ACHN (cell line): ENCODE data around the gene HSPA13.
"Not testable (repeated sequence)": the region's sequence is repeated elsewhere in the genome, so short reads cannot be mapped to it uniquely, and the experiment has no call there.

Experiments
- DNase-seq: peaks from one replicate; pipeline ENCODE4 v3.0.0-alpha.2; 2015
- in situ Hi-C: cut with HindIII; loops from 2 replicates; pipeline ENCODE4 v1.10.0; 2017; ENCODE audit warnings: low sequenced_read_pairs, low pct_ligation_motif_present, low pct_unique_long_range_greater_than_20kb

The HSPA13 gene

DNA sequence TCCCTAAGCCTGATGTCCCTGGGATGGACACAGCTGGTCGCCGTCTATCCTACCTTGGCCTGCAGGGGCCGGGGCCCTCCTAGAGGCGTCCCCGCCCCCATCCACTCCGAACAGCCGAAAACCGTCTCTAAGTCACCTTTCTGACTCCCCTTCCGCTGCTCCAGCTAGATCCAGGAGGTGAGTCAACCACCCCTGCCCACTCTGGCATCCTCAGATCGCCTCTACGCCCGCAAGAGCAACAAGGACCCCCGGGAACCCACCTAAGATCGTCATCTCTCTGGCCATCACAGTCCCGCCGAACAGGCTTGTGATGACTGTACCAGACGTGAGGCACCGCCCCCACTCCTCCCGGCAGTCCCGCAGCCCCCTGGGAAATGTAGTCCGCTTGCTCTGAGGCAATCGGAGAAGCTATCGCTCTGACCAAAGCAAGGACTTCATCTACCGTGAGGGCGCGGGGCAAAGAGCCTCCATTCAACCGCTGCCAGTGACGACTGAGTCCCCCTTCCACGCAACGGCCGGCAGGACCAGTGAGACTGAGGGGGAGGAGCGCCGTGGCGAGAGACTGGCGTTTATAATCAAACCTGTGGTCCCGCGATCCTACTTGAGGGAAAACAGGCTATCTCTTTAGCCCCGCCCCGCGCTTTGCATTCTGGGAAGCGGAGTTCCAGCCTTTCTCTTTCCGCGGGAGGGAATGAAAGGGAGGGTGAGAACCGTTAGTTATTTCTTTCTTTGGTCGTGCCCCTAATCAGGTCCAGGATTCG is at the start of gene HSPA13:
Gene HSPA13 (minus strand): TSS at position 312 of the 761 bp plus-strand sequence. CDS start 27 bp downstream, at position 285.
- peak; percentile 97 for DNase-seq
- in situ Hi-C loops, result no loop called here

DNA sequence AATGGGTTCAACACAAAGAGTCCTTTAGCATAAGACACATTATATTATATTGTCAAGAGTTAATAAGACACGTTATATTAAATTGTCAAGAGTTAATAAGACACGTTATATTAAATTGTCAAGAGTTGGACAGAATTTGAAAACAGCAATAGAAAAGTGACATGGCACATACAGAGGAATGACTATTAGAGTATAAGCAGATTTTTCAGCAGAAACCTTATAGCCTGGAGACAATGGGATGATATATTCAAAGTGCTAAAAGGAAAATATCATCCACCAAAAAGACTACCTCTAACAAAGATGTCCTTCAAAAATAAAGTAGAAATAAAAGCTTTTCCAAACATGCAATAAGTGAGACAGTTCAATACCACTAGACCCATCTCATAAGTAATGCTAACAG is 36.0 kb upstream of the HSPA13 start:
- in situ Hi-C loops, result no loop called here
- no peak for DNase-seq

GRCh38 chr21:14414932-14415508 is 32.1 kb upstream of the HSPA13 start:
- in situ Hi-C loops, result no loop called here
- DNase-seq, result no peak

DNA sequence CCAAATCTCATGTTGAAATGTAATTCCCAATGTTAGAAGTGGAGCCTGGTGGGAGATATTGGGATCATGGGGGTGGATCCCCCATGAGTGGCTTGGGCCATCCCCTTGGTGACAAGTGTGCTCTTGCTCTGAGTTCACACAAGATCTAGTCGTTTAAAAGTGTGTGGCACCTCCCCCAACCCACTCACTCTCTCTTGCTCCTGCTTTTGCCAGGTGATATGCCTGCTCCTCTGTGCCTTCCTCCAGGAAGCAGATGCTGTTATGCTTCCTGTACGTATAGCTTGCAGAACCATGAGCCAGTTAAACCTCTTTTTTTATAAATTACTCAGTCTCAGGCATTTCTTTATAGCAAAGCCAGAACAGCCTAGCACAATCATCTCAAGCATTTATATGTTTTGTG is 23.0 kb upstream of the HSPA13 start:
- in situ Hi-C loops, result no loop called here
- no peak for DNase-seq

GRCh38 chr21:14405225-14405624 is 22.3 kb upstream of the HSPA13 start:
- DNase-seq, result no peak
- in situ Hi-C loops, result no loop called here

GRCh38 chr21:14403681-14404318 is 20.9 kb upstream of the HSPA13 start:
- in situ Hi-C loops, result no loop called here
- DNase-seq, result peak; percentile 31

- in situ Hi-C loops, result no loop called here
These were observed 18.3 kb upstream of the HSPA13 start for GRCh38 chr21:14401217-14401616.

GRCh38 chr21:14388282-14388681 is 5.3 kb upstream of the HSPA13 start:
- DNase-seq, result no peak
- in situ Hi-C loops, result no loop called here

More at GRCh38 chr21:14401217-14401616, 18.3 kb upstream of the HSPA13 start:
- no peak for DNase-seq

DNA sequence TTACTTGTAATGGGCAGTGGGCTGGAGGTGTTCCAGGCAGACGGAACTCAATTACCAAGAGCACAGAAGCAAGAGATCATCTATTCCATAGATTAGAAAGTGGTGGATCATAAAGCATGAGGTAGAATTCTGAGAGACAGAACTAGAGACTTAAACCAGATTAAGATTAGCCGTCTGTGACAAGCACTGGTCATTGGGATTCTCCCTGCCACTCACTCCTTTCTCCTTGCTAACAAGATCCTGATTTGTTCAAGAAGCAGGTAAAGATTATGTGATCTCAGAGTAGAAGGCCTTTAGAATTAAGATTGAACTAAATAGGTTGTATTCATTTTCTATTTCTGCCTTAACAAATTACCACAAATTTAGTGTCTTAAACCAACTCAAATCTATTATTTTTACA is 1.5 kb upstream of the HSPA13 start:
- DNase-seq, result no peak
- in situ Hi-C loops, result no loop called here

DNA sequence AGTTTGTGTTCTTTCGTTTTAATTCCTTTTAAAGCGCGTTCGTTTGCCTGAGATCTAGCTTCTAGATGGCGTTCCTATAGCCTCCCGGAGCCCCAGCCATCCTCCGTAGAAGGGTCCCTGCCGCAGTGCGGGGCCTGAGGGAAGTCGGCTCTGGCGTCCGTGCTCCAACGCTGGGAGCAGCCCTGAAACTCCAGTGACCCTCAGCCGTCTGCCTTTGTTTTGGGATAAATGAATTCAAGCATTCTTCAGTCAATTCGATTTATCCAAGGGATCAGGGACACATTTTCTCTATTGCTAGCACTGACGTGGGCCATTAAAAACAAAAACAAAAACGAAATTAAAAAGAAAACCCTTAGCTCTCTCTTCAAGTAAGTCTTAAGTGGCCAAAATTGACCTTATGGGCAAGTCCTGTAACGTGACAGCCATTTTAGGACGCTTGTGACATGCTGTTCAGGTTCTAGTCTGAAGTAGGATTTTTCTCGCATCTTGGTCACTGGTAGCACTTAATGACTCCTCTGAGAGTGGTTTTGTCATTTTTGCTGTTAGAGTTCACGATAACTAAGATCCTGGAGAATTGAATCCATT is 742 bp upstream of the HSPA13 start:
- in situ Hi-C loops, result no loop called here
- no peak for DNase-seq

GRCh38 chr21:14382486-14382834 is 486 bp downstream of the HSPA13 start:
- DNase-seq, result no peak
- in situ Hi-C loops, result no loop called here

DNA sequence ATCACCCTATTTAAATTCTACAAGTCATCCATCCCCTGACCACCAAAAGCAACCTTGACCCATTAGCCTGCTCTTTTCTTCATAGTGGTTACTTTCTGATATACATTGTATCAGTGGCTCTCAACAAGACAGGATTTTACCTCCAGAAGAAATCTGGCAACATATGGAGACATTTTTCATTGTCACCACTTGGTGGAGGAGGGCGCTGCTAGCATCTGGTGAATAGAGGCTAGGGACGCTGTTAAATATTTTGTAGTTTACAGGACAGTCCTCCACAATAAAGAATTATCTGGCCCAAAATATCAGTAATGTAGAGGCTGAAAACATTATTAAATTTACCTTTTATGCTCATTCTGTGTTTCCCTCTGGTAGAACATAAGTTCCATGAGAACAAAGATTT is 6.1 kb downstream of the HSPA13 start:
- DNase-seq, result no peak
- in situ Hi-C loops, result no loop called here

GRCh38 chr21:14366998-14367397 is 15.9 kb downstream of the HSPA13 start:
- DNase-seq, result no peak
- in situ Hi-C loops, result no loop called here

GRCh38 chr21:14361958-14362357 is 21.0 kb downstream of the HSPA13 start:
- in situ Hi-C loops, result no loop called here
- no peak for DNase-seq

DNA sequence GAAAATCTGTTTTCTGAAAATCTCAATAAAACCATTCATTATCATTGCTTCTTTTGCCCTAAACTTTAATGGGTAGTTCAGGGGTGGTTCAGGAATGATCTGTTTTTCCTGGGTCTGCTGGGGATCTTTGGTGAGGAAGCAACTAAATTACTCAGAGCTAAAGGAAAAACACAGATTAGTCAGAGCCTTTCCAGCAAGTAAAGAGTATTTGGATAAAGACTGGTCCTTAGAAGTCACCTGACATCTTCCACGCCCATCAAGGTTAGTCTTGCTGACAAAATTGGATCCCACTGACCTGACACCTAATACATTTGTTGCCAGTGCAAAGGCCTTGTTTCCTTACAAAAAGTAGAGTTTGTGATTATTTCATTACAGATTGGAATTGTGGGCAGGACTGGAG is 24.2 kb downstream of the HSPA13 start:
- no peak for DNase-seq
- in situ Hi-C loops, result no loop called here

GRCh38 chr21:14356746-14357145 is 26.2 kb downstream of the HSPA13 start:
- in situ Hi-C loops, result no loop called here
- no peak for DNase-seq

DNA sequence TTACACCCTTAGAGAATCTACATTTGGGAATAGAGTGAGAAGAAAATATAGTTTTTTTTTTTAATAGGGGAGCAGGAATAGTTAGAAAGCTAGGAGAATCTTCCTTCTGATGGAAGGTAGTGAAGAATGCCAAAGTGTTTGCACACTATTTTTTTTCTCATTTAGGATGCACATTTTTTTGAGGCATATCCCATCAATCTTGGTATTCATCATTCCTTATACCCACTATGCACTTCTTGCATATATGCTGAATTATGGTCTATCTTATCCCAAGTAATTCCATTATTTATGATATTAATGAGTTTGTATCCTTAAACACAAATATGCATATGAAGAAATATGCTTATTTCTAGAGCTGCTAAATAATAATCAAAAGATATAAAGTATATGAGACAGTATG is 28.4 kb downstream of the HSPA13 start:
- no peak for DNase-seq
- in situ Hi-C loops, result no loop called here

- DNase-seq, result no peak
- in situ Hi-C loops, result no loop called here
These were observed 29.2 kb downstream of the HSPA13 start for GRCh38 chr21:14353726-14354125.

DNA sequence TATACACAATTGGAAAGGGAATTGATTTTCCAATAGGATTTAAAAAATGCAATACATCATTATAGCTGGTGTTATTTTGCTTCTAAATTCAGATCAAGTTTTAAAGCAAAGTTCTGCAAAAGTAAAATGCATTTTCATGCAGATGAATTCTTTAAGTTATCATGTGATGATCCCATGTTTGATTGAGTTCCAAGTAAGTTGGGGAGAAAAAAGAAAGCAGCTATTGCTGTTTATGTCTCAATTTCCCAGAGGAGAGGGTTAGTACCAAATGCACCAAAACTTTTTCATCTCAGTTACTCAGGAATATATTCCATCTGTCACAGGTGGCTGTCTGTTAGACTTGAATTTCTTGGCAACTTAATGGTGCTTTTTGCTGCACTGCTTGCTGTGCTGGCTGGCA is 29.7 kb downstream of the HSPA13 start:
- in situ Hi-C loops, result no loop called here

GRCh38 chr21:14327346-14327745 is 55.6 kb downstream of the HSPA13 start:
- DNase-seq, in situ Hi-C loops: not testable (repeated sequence)

More for the DNA sequence above, 29.7 kb downstream of the HSPA13 start:
- DNase-seq, result no peak
